Urothelium cell line (cell line): ENCODE data around the gene POC1B.
A peak's percentile ranks its signal among the peaks of the same experiment; 100 is the strongest.

ENCODE experiments used
- DNase-seq: peaks from one replicate; pipeline ENCODE4 v3.0.0; 2011; ENCODE audit warnings: low spot score, mixed read lengths
- FAIRE-seq: peaks from 2 replicates; lab custom pipeline; 2011; peaks lifted over from hg19 to GRCh38; lab: Jason Lieb, UNC

The POC1B gene

DNA sequence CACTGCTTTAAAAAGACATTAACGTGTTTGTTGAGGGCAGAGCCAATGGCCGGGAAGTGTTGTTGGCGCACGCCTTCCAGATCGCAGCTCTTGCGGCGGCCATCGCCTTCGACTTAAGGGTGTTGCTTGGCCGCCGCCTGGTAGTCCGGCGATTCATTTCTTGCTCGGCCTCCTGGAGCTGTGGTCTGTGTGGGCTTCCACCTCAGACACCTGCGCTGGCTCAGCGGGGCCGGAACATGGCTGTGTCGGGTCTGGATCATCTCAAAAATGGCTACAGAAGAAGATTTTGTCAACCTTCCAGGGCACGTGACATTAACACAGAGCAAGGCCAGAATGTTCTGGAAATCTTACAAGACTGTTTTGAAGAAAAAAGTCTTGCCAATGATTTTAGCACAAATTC, 26.0 kb downstream of the POC1B start:
- no peak for DNase-seq

DNA sequence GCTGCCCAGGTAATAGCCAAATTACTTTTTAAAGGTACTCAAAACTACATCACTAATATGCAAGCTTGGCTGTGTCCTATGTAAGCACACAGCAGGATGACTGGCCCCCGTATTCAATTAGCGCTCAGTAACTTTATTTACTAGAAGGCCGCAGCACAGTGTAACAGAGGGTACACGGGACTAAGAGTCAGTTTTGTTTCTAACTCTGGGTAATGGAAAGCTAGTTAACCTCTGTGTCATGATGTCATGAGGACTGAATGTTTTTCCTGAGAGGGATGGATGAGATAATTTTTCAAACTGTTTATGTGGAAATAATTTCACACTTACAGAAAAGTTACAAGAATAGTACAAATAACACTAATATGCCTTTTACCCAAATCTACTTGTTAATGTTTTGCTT, 28.4 kb downstream of the POC1B start:
- FAIRE-seq, result no peak
- no peak for DNase-seq

More for the DNA sequence above, 26.0 kb downstream of the POC1B start:
- FAIRE-seq, result no peak

- no peak for DNase-seq
- FAIRE-seq, result no peak
Observed at GRCh38 chr12:89497005-89497404, 28.8 kb downstream of the POC1B start.

DNA sequence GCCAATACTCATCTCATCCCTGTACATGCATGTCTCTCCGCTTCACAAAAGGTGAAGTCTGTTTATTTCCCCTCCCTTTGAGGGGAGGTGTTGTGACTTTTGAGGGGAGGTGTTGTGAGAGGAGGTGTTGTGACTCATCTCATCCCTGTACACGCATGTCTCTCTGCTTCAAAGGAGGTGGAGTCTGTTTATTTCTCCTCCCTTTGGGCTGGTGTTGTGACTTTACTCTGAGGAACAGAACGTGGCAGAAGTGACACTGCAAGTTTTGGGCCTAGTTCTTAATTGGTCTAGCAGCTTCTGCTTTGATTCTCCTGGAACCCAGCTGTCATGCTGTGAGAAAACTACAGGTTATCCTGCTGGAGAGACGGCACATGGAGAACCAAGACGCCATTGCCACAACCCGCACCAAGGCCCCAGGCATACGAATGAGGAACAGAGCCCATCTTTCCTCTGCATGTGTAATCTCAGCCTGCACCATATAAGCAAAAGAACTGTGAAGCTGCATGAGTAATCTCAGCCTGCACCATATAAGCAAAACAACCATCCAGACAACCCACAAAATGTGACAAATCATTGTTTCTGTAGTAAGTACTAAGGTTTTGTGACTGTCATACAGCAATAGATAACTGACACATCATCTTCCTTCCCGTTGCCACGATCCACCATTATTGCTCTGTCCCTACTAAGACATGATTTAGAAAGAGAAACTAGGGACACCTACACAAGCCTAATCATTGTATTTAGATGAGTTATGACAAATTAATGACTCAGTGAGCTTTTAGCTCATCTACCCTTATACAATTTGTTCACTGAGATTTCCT, 31.2 kb downstream of the POC1B start:
- DNase-seq (no peak), FAIRE-seq (no peak)

GRCh38 chr12:89493670-89494302, 32.1 kb downstream of the POC1B start:
- no peak for DNase-seq
- no peak for FAIRE-seq

- no peak for DNase-seq
- no peak for FAIRE-seq
Observed at GRCh38 chr12:89492883-89493282, 33.0 kb downstream of the POC1B start.

DNA sequence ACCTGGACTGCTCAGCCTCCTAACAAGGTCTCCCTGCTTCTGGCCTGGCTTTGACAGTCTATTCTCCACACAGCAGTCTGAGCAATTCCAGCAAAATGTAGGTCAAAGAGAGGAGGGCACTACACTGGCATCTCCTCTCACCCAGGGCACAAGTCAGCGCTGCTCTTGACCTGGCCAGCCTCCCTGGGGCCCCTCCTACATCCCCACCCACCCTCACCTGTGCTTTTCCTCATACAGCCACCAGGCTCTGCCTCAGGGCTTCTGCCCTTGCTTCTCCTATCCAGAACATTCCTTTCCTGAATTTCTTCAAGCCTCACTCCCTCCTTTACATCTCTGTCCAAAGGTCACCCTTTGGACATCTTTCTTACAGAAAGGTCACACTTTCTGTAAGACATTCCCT, 34.9 kb downstream of the POC1B start:
- FAIRE-seq, result no peak

DNA sequence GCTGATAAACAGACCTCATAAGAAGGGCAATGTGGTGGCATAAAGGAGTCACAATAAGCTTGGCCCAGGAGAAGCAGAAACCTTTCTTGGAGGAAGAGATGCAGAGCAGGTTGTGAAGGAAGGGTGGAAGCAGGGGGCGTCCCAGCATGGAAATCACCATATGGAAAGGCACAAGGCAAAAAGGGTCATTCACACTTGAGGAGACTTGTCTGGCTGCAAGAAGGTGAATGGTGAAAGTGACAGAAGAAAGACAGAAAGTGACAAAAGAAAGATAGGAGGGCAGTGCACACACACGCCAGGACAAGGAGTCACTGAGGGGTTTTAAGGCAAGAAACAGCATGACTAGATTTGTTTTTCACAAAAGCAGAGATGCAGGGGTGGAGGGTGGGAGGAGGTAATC, 39.6 kb downstream of the POC1B start:
- no peak for DNase-seq
- no peak for FAIRE-seq

More for the DNA sequence above, 34.9 kb downstream of the POC1B start:
- DNase-seq, result no peak

GRCh38 chr12:89484470-89484869, 41.4 kb downstream of the POC1B start:
- FAIRE-seq (no peak), DNase-seq (no peak)

DNA sequence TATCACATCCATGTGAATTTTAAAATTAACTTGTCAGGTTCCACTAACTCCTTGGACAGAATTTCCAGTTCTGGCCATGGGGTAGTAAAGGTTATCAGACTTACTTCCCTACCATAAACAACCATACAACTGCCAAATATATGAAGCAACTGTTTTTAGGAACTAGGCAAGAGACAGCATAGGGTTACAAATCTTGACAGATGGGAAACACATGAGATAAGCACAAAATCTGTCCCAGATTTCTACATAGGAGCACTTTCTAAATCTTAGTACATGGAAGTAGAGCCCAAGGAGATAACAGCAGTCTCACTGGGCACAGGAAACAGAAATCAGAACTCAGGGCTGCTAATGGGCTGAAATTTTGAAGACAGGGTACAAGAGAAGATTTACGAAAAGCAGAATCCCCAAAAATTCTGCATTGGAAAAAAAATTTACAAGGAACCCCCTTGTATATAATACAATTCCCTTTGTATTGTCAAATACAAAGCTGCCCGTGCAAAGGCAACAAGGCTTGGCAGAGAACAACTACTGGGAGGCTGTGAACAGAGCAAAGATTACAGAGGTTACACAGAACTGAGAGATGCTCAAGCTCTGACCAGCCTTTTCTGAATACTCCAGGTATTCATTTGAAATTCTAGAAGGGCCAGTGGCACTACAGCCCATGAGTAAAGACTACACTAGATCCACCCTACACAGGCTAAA, 44.5 kb downstream of the POC1B start:
- no peak for FAIRE-seq
- DNase-seq, result no peak

DNA sequence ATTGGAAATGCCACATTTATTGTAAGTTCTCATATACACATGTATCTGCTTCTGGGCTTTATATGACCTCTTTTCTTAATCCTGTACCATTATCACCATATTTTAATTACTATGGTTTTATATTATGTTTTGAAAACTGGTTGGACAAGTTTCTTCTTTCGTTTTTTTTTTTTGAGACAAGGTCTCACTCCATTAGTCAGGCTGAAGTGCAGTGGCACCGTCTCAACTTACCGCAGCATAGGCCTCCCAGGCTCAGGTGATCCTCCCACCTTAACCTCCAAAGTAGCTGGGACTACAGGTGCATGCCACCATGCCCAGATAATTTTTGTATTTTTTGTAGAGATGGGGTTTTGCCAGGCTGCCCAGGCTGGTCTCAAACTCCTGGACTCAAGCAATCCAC, 45.9 kb downstream of the POC1B start:
- no peak for FAIRE-seq
- no peak for DNase-seq

DNA sequence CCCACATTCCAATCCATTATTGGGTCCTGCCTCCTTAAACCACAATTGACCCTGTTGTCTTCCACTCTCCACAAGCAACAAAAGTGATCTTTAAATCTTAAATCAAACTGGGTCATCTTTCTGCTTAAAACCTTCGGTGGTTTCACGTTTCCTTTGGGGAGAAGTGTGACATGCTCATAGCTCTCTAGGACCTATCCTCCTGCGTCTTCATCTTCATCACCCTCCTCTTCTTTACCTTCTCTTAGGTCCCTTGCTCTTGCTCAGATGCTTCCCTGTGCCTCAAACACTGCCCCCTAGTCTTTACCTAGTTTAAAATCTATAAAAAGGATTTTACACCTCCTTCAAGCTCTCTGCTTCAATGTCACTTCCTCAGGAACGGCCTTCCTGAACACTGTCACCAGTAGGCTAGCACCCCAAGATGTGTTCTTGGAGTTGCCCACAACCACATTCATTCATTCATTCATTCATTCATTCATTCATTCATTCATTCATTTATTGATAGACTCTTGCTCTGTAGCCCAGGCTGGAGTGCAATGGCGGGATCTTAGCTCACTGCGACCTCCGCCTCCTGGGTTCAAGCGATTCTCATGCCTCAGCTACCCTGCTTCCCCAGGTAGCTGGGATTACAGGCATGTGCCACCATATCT, 48.1 kb downstream of the POC1B start:
- FAIRE-seq (no peak), DNase-seq (no peak)

DNA sequence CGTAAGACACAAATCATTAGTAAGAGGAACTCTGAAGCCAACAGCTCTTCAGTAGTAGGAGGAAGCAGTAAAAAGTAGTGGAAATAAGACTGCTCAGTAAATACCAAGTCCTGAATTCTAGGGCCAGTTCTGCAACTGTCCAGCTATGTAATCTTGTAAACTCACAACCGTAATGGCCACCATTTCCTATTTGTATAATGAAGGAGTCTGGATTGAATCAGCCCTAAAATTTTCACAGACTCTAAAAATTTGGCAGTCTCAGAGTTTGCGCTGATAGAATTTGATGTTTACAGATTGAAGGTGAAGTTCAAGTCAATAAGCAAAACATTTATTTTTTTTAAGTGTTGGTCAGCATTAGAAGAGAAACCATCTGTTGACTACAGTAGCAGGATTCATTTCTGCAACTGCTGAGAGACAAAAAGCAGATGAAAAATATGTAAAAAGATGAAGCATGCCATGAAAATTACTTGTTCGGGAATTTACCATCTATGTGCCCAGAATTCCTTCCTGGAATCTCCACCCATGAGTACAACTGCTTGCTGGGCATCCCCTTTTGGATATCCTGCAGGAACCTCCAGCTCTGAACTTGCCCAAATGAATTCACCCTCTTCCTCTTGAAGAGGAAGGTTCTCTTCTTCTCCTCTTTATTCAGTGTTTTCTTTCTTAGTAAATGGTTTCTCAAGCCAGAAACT, 48.8 kb downstream of the POC1B start:
- no peak for FAIRE-seq
- DNase-seq, result no peak

DNA sequence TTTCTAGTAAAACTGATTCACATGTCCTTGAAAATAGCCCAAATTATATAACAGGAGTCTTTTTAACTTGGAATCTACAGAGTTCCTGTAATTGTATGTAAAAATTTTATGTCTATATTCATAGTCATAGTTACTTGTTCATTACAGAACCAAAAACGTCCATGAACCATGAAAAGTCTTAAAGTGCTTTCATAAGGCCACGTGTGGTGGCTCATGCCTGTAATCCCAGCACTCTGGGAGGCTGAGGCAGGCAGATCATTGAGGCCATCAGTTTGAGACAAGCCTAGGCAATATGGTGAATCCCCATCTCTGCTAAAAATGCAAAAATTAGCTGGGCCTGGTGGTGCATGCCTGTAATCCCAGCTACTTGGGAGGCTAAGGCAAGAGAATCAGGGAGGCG, 49.6 kb downstream of the POC1B start:
- FAIRE-seq, result no peak
- DNase-seq, result no peak

DNA sequence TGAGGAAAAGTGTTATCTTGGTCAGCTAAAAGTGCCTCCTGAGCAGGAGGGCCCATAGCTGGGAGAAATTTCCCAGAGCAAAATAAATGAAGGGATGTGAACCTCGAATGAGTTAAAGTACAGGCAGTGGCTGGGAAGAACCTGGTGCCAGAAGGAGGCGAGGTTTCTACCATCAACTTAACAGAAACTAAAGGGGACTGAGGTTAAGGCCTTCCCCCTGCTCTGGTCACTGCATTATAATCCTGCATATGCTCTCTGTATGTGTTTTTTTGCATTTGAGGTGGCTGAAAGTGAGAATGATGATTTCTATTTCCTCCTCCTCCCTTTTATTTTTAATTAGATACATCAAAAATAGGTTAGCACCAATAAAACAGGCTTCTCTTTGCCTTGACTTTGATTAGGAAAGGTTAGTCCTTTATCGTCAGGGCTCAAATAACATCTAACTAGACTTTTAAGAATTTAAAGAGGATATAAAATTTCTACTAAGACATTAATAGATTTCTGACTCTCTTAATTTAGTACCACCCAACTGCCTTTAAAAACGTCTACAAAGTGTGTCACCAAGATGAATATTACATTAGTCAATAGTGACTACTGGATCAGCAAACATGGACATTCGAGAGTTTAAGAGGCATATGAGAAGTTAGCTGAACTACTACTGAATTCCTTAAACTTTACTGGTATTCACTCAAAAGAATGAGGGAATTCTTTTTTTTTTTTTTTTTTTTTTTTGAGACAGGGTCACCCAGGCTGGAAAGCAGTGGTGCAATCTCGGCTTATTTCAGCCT, 50.5 kb downstream of the POC1B start:
- DNase-seq (no peak), FAIRE-seq (no peak)

DNA sequence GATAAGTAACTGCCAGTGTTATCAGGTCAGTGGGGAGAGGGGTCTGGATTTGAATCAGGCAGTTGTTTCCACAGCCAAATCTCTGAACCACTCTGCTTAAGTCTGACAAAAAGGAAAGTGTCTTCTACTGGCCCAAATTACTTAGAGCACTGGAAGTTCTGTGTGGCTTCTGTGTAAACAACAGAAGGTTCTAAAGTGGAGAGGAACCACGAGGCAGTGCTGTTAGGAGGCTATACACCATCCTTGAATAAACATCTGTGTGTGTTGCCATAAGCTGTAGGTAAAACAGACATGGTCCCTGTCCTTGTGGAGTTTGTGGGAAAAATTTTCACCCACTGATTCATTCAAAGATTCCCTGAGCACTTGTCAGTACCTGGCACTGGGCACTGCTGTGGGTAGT, 51.2 kb downstream of the POC1B start:
- no peak for DNase-seq
- no peak for FAIRE-seq

GRCh38 chr12:89472508-89472907, 53.3 kb downstream of the POC1B start:
- FAIRE-seq, result no peak
- no peak for DNase-seq

GRCh38 chr12:89470741-89471509, 54.9 kb downstream of the POC1B start:
- FAIRE-seq, result no peak
- no peak for DNase-seq

DNA sequence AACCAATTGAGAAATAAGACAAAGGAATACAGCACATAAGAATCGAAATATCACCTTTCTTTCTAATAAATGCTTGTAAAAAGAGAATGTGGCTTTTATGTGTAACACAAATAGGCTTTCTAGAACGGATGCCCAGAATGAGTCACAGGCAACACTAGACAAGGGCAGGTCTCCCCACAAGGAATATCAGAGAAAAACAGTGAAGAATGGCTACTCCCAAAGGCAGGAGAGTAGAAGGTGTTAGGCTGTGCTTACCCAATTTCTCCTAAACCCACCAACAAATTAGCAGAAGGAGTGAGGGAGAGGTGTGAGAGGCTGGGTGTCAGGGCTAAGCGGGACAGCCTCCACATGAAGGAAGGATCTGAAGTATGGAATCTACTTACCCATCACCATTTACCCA, 56.5 kb downstream of the POC1B start:
- FAIRE-seq (no peak), DNase-seq (peak; percentile 29)
